Heart right ventricle (tissue), 16 donors: ENCODE data around the gene TM4SF1. TPM values are rescaled to one million over a fixed set of nuclear protein-coding genes. Genes with fewer than 3 reads are reported as not detected.

Source experiments
- ATAC-seq, 8 donors: fragments of 200-7000 bp; cut with Tn5 transposase; one replicate each; pipeline ENCODE4 v1.9.1; 2020; ENCODE audit warnings: mild to moderate bottlenecking in 8 of 8, moderate library complexity in 8 of 8, moderate number of reproducible peaks in 1 of 8
- DNase-seq, 2 donors: peaks; one replicate each; pipeline ENCODE4 v3.0.0-alpha.2; 2020
- H3K27ac ChIP-seq, 10 donors: fragments of 200-600 bp; sonication (generic) in 2 of 10; one replicate each; pipeline versions ENCODE4 v1.5.0 to v1.8.0; 2020 to 2022; ENCODE audit warnings: mild to moderate bottlenecking in 3 of 10
- H3K27me3 ChIP-seq, 7 donors: fragments of 200-600 bp; one replicate each; pipeline ENCODE4 v1.8.0; 2021 to 2022; ENCODE audit warnings: mild to moderate bottlenecking in 2 of 7
- H3K36me3 ChIP-seq, 9 donors: fragments of 200-600 bp; sonication (generic) in 1 of 9; one replicate each; pipeline versions ENCODE4 v1.5.0 to v1.8.0; 2020 to 2022; ENCODE audit warnings: mild to moderate bottlenecking in 2 of 9
- H3K4me1 ChIP-seq, 9 donors: fragments of 200-600 bp; sonication (generic) in 1 of 9; one replicate each; pipeline versions ENCODE4 v1.5.0 to v1.8.0; 2020 to 2022; ENCODE audit warnings: mild to moderate bottlenecking in 4 of 9
- H3K4me3 ChIP-seq, 10 donors: fragments of 200-600 bp; sonication (generic) in 2 of 10; one replicate each; pipeline versions ENCODE4 v1.5.0 to v1.8.0; 2020 to 2022; ENCODE audit warnings: mild to moderate bottlenecking in 7 of 10, moderate library complexity in 2 of 10
- H3K9me3 ChIP-seq, 11 donors: fragments of 200-600 bp in 10 of 11; sonication (generic) in 2 of 11; one replicate each; pipeline versions ENCODE4 v1.5.0 to v1.8.0; 2013 to 2022; ENCODE audit warnings: mild to moderate bottlenecking in 2 of 11, control low read depth in 1 of 11, moderate library complexity in 1 of 11
- WGBS, 2 donors: extraction: QIAGEN DNeasy Blood & Tissue Kit; methylation state at CpG; one replicate each; pipeline ENCODE4 v1.1.7; 2013; ENCODE audit warnings: inconsistent platforms in 1 of 2; 5-methylcytosine and 5-hydroxymethylcytosine counted together
- intact Hi-C, 10 donors: fragments of 100-400 bp; cut with DNase I; formaldehyde crosslinking; loops; one replicate each; pipeline versions ENCODE4 v1.11.1 to v1.14.2; 2022
- polyA plus RNA-seq, 2 donors: library from polyadenylated mRNA; stranded (reverse); fragments of 200-250 nt; gene quantifications; one replicate each; pipeline ENCODE4 v1.2.3, GENCODE V29; 2013
- total RNA-seq, 10 donors: library from RNA; stranded (reverse); fragmentation: NEBNext Ultra II Directional in 3 of 10; extraction: Animal tissue kit (Norgen Biotek cat#: 25700) in 3 of 10; gene quantifications; one replicate each; pipeline versions ENCODE4 v1.2.1 to v1.2.4, GENCODE V29; 2021 to 2023
- TF ChIP-seq, protein P1 (sequence below), 9 donors: fragments of 200-600 bp; sonication (generic) in 2 of 9; IDR thresholded peaks; one replicate each; pipeline versions ENCODE4 v1.5.0 to v1.8.0; 2021 to 2022; ENCODE audit warnings: antibody characterized with exemption in 9 of 9, mild to moderate bottlenecking in 5 of 9, moderate library complexity in 1 of 9
- donor health status: Arrhythmogenic right ventricular cardiomyopathy.
- donor health status: ischemic (EF 13 %, LVEDD 7.1; RV severe dilation, severe dysfunction).
- donor health status: healthy with polysubstance abuse.
- donor health status: DM: no; HTN: yes; CAD: no.
- donor health status: DM: no; HTN: no; CAD: no.
- donor health status: ischemic (EF 25% LVEDD 6.9; RV normal size, moderate dysfunction).
- donor health status: ischemic (EF 25% LVEDD 5.7; RV mildly dilated, moderate dysfunction).
- donor health status: healthy.
- donor health status: DM: yes; HTN: yes; CAD: no.
- donor health status: Ischemic cardiomyopathy.
- donor health status: ischemic (EF 35%, LVEDD 5.7; RV mildly dilated, moderate dysfunction).
- donor health status: nonischemic (EF 11% LVEDD 7.7; RV severe dilation, severe dysfunction).
- donor health status: DM: yes; HTN: yes; CAD: no.
- donor health status: PGD.
- donor health status: ischemic (EF 29% LVEDD 5.4; RV normal size, mild dysfunction).
- donor health status: nonischemic (EF 23%, LVEDD 6.1; RV moderate dilation, normal function).

TM4SF1 gene
- total and polyA plus RNA-seq, 12 donors, result 63.6 to 142 (median 104) TPM

DNA sequence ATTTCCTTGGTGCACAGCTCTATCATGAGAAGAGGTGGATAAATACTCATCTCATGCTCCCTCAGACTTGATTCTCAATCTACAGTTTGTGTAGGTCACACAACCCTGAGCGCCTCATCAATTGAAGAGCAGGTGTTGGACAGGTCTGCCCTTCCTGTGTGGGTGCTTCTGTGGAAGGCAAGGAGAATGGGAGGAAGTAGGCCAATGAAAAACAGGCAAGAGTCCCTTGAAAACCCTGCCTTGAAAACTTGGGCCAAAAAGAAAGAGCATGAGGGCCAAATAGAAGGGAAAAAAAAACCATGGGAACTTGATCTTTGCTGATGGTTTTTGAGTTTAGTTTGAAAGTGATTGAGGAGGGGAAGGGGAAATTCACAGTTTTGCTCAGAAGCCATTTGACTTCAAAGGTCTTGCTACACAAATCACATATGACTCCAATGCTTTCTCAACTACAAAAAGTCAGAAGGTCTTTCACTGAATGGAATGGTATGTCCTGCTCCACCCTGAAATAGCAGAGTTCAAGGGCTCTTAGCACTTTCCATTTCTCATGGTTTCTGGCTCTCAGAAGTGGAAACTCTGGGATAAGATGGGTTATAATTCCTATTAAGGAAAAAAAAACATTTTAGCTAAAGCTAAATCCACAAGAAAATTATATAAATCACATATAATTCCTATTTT lies 37.2 kb upstream of the TM4SF1 start:
- H3K27me3 ChIP-seq, result no peaks in the 10 kb centered on the region
- H3K27ac ChIP-seq, result peak overlapping the region in 6 of 10 donors; percentile 0 to 48 (median 20)
- H3K4me1 ChIP-seq, result peaks cover 0 to 16% (median 0%) of the 10 kb centered on the region in 9 donors
- ATAC-seq, result peak in 5 of 8 donors; percentile 58 to 72 (median 60)
- no peak overlapping the region for H3K4me3 ChIP-seq
- H3K36me3 ChIP-seq, result no peaks in the 10 kb centered on the region
- intact Hi-C loops, result no loop called here
- no peaks in the 10 kb centered on the region for H3K9me3 ChIP-seq
- no peak for DNase-seq
- 93 to 95% methylated on average over 1 of the region's 1 CpG for WGBS, 2 donors
- TF ChIP-seq, protein P1, sequence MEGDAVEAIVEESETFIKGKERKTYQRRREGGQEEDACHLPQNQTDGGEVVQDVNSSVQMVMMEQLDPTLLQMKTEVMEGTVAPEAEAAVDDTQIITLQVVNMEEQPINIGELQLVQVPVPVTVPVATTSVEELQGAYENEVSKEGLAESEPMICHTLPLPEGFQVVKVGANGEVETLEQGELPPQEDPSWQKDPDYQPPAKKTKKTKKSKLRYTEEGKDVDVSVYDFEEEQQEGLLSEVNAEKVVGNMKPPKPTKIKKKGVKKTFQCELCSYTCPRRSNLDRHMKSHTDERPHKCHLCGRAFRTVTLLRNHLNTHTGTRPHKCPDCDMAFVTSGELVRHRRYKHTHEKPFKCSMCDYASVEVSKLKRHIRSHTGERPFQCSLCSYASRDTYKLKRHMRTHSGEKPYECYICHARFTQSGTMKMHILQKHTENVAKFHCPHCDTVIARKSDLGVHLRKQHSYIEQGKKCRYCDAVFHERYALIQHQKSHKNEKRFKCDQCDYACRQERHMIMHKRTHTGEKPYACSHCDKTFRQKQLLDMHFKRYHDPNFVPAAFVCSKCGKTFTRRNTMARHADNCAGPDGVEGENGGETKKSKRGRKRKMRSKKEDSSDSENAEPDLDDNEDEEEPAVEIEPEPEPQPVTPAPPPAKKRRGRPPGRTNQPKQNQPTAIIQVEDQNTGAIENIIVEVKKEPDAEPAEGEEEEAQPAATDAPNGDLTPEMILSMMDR (IDR thresholded peaks at IDR 0.05), result no peak

DNA sequence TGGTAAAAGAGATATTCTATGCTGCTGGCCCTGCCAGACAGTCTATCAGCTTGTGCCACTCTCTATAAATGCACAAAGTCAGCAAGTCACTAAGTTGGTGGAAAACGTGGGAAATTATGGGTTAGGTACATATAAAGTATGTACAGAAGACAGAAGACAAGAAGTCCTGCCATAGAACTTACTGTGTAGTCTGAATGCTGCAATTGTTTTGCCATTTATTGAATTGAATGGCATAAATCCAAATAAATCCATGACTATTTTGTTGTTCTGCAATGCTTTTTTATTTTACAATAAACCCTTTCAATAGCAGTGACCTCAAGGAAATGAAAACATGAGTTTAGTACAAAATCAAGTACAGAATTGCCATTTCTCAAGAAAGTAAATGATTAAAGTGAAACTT lies 34.1 kb upstream of the TM4SF1 start:
- no peak overlapping the region for H3K4me3 ChIP-seq
- no peaks in the 10 kb centered on the region for H3K9me3 ChIP-seq
- peak overlapping the region in 5 of 10 donors; percentile 21 to 50 (median 39) for H3K27ac ChIP-seq
- H3K4me1 ChIP-seq, result peaks cover 0 to 16% (median 0%) of the 10 kb centered on the region in 9 donors
- WGBS, 2 donors, result 35 to 54% methylated on average over 1 of the region's 1 CpG
- DNase-seq (no peak), ATAC-seq (peak in 2 of 8 donors; percentile 35 to 54)
- no peaks in the 10 kb centered on the region for H3K36me3 ChIP-seq
- H3K27me3 ChIP-seq, result no peaks in the 10 kb centered on the region
- intact Hi-C loops, result no loop called here
- TF ChIP-seq, protein P1 (IDR thresholded peaks at IDR 0.05), result no peak

DNA sequence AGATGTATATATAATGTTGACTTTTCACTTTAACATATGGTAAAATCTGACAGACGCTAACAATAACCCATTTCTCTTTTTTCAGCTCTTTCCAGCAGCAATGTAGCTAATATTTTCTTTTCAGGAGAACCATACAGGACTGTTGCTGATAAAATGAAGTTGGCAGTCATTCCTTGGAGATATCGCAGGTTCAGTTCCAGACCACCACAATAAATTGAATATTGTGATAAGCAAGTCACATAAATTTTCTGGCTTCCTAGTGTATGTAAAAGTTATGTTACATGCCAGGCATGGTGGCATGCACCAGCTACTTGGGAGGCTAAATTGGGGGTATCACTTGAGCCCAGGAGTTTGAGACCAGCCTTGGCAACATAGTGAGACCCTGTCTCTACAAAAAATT lies 31.9 kb upstream of the TM4SF1 start:
- no peak overlapping the region for H3K27ac ChIP-seq
- H3K36me3 ChIP-seq, result no peaks in the 10 kb centered on the region
- TF ChIP-seq, protein P1 (IDR thresholded peaks at IDR 0.05), result no peak
- no peaks in the 10 kb centered on the region for H3K9me3 ChIP-seq
- DNase-seq (no peak), ATAC-seq (no peak)
- peaks cover 0 to 8% (median 0%) of the 10 kb centered on the region in 9 donors for H3K4me1 ChIP-seq
- no peaks in the 10 kb centered on the region for H3K27me3 ChIP-seq
- intact Hi-C loops, result no loop called here
- no peak overlapping the region for H3K4me3 ChIP-seq
- 93 to 94% methylated on average over 2 of the region's 2 CpGs for WGBS, 2 donors

DNA sequence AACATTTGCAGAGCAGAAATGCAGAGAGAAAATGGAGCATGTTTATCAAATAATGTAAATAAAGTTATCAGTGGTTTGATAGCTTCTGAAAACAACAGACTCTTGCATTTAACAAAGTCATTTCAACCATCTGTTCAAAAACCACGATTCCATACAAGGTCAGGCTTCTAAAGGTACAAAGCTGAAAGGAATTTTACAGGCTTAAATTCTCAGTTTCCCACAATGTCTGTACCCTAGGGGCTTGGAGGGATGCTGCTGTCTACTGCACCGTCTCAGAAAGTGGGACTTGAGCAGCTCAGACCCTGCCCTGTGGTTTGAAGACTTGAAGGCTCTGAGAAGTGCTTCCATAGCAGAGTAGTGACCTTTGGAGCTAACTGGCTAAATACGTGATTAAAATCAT lies 30.4 kb upstream of the TM4SF1 start:
- H3K9me3 ChIP-seq, result no peaks in the 10 kb centered on the region
- no peak for ATAC-seq
- H3K4me1 ChIP-seq, result peaks cover 0 to 7% (median 0%) of the 10 kb centered on the region in 9 donors
- 52 to 54% methylated on average over 3 of the region's 3 CpGs for WGBS, 2 donors
- H3K27me3 ChIP-seq, result no peaks in the 10 kb centered on the region
- DNase-seq, result no peak
- intact Hi-C loops, result no loop called here
- no peak overlapping the region for H3K27ac ChIP-seq
- no peaks in the 10 kb centered on the region for H3K36me3 ChIP-seq
- TF ChIP-seq, protein P1 (IDR thresholded peaks at IDR 0.05), result no peak
- no peak overlapping the region for H3K4me3 ChIP-seq
